Measurements from ENCODE around the gene C22orf31. TPM values are rescaled to one million over a fixed set of nuclear protein-coding genes. Genes with fewer than 3 reads are reported as not detected.
A peak's percentile ranks its signal among the peaks of the same experiment; 100 is the strongest.

C22orf31 gene
- not detected in 2 replicates for polyA plus RNA-seq (2013)

DNA sequence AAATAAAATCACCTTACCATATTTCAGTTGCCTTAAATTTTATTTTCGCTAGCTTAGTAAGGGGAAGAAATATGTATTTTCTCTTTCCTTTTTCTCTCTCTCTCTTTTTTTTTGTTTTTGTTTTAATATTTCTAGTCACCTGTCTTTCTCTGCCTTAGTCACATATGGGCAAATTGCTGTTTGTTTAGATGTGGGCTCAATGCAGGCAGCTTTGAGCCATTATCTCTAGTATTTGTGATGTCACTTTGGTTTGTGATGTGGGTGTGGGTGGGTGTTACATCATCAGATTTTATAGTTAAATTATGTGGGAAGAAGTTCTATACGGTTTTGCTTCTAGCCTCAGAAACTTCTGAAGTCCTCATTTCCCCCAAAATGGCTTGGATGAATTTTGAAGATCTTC lies at the start of gene C22orf31:
Gene C22orf31, minus strand, starts transcription at position 59 of the 400 bp plus-strand sequence. Its CDS starts 39 bp downstream, at position 20.
- no peak within 1 kb of the TSS for H3K4ac ChIP-seq (ENCODE audit: low read depth, low read length)
- H3K9me3 ChIP-seq (ENCODE audit: insufficient read depth, low read depth, low read length): peaks cover 4% of the 10 kb centered on the region
- no peaks in the 10 kb centered on the region for H3K27me3 ChIP-seq (ENCODE audit: insufficient read depth, low read length)
- no peak within 1 kb of the TSS for H3K9ac ChIP-seq (ENCODE audit: low read length)
- no peak within 1 kb of the TSS for H4K8ac ChIP-seq (ENCODE audit: low read depth, low read length)
- peaks cover 3% of the 10 kb centered on the region for H3K79me1 ChIP-seq (ENCODE audit: low read length)
- no peak within 1 kb of the TSS for H2BK12ac ChIP-seq (ENCODE audit: low read length)
- WGBS (ENCODE audit: extremely low coverage, insufficient coverage, insufficient read length): no CpG with 5 or more reads among the region's 2 CpGs
- H2BK5ac ChIP-seq (ENCODE audit: low read depth, low read length, poor library complexity): no peak within 1 kb of the TSS
- no peak within 1 kb of the TSS for H3K27ac ChIP-seq (ENCODE audit: low read depth, low read length)
- no peak within 1 kb of the TSS for H4K12ac ChIP-seq (ENCODE audit: low read depth, low read length)
- H3K4me1 ChIP-seq (ENCODE audit: control insufficient read depth in 1 of 2, insufficient read depth in 2 of 2, low read length in 2 of 2): no peaks in the 10 kb centered on the region
- peak within 1 kb of the TSS; percentile 53 for H3K14ac ChIP-seq (ENCODE audit: low read length)
- no peak within 1 kb of the TSS for H3K23ac ChIP-seq (ENCODE audit: low read length)
- H3K4me3 ChIP-seq (ENCODE audit: low read depth, low read length): no peak within 1 kb of the TSS
- H3K4me2 ChIP-seq (ENCODE audit: low read length): no peak within 1 kb of the TSS
- no peaks in the 10 kb centered on the region for H3K79me2 ChIP-seq (ENCODE audit: control insufficient read depth, insufficient read depth, low read length, poor library complexity)
- peak within 1 kb of the TSS; percentile 43 for H4K91ac ChIP-seq (ENCODE audit: low read depth, low read length)
- no peak within 1 kb of the TSS for H2AFZ ChIP-seq (ENCODE audit: insufficient read depth, low read length, poor library complexity)
- no peaks in the 10 kb centered on the region for H3K36me3 ChIP-seq (ENCODE audit: control insufficient read depth in 1 of 2, insufficient read depth in 2 of 2, low read length in 2 of 2)
- H3K18ac ChIP-seq (ENCODE audit: low read length): no peak within 1 kb of the TSS
- peak within 1 kb of the TSS; percentile 41 for H2BK120ac ChIP-seq (ENCODE audit: insufficient read depth, low read length, poor library complexity)
- H2AK5ac ChIP-seq (ENCODE audit: low read length): no peak within 1 kb of the TSS
- DNase-seq: peak; percentile 55 to 85

DNA sequence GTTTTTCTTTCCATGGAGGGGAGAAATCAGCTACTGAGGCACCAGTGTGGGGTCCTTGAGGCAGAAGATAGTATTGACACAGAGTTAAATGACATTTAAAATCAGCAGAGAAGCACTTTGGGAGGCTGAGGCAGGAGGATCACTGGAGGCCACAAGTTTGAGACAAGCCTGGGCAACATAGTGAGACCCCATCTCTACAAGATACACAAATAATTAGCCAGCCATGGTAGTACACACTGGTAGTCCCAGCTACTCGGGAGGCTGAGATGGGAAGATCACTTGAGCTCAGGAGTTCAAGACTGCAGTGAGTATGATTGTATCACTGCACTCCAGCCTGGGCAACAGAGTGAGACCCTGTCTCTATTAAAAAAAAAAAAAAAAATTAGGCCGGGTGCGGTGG lies 49.3 kb upstream of the C22orf31 start:
- Histone ChIP-seq H2AFZ (ENCODE audit: insufficient read depth, low read length, poor library complexity) (no peak overlapping the region), H3K27me3 (ENCODE audit: insufficient read depth, low read length) (no peaks in the 10 kb centered on the region), H3K36me3 (ENCODE audit: control insufficient read depth in 1 of 2, insufficient read depth in 2 of 2, low read length in 2 of 2) (no peaks in the 10 kb centered on the region), H3K79me1 (ENCODE audit: low read length) (peaks cover 2% of the 10 kb centered on the region), H2BK12ac (ENCODE audit: low read length) (no peak overlapping the region), H3K9me3 (ENCODE audit: insufficient read depth, low read depth, low read length) (peaks cover 3% of the 10 kb centered on the region), H2AK5ac (ENCODE audit: low read length) (no peak overlapping the region), H3K79me2 (ENCODE audit: control insufficient read depth, insufficient read depth, low read length, poor library complexity) (no peaks in the 10 kb centered on the region), H3K4me1 (ENCODE audit: control insufficient read depth in 1 of 2, insufficient read depth in 2 of 2, low read length in 2 of 2) (peaks cover 4 to 6% of the 10 kb centered on the region in 2 experiments), H3K4me2 (ENCODE audit: low read length) (no peak overlapping the region), H4K91ac (ENCODE audit: low read depth, low read length) (no peak overlapping the region), H3K18ac (ENCODE audit: low read length) (no peak overlapping the region), H3K23ac (ENCODE audit: low read length) (no peak overlapping the region), H3K27ac (ENCODE audit: low read depth, low read length) (no peak overlapping the region), H3K9ac (ENCODE audit: low read length) (no peak overlapping the region), H3K14ac (ENCODE audit: low read length) (no peak overlapping the region), H3K4me3 (ENCODE audit: low read depth, low read length) (no peak overlapping the region), H2BK120ac (ENCODE audit: insufficient read depth, low read length, poor library complexity) (no peak overlapping the region), H4K8ac (ENCODE audit: low read depth, low read length) (no peak overlapping the region), H3K4ac (ENCODE audit: low read depth, low read length) (no peak overlapping the region), H2BK5ac (ENCODE audit: low read depth, low read length, poor library complexity) (no peak overlapping the region), H4K12ac (ENCODE audit: low read depth, low read length) (no peak overlapping the region)
- DNase-seq: no peak
- no CpG with 5 or more reads among the region's 3 CpGs for WGBS (ENCODE audit: extremely low coverage, insufficient coverage, insufficient read length)

DNA sequence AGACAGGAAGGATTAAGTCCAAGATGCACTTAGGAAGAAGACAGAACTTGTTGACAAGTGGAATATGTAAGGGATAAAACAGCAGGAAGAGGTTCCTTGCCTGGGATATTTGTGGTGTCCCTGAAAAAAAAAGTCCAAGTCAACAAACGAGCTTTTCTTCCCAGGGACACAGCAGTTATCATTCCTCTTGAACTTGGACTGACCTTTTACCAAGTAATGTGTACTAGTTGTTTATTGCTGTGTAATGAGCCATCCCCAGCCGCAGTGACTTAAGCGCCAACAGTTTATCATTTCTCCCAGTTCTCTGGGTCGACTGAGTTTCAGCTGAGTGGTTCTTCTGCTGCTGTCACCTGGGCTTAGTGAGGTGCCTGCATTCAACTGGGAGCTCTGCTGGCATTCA lies 48.2 kb upstream of the C22orf31 start:
- no peak overlapping the region for H2BK120ac ChIP-seq (ENCODE audit: insufficient read depth, low read length, poor library complexity)
- H3K79me2 ChIP-seq (ENCODE audit: control insufficient read depth, insufficient read depth, low read length, poor library complexity): no peaks in the 10 kb centered on the region
- H3K4me3 ChIP-seq (ENCODE audit: low read depth, low read length): no peak overlapping the region
- no peak overlapping the region for H3K9ac ChIP-seq (ENCODE audit: low read length)
- peaks cover 4 to 6% of the 10 kb centered on the region in 2 experiments for H3K4me1 ChIP-seq (ENCODE audit: control insufficient read depth in 1 of 2, insufficient read depth in 2 of 2, low read length in 2 of 2)
- H3K4me2 ChIP-seq (ENCODE audit: low read length): no peak overlapping the region
- H4K91ac ChIP-seq (ENCODE audit: low read depth, low read length): no peak overlapping the region
- H3K4ac ChIP-seq (ENCODE audit: low read depth, low read length): no peak overlapping the region
- no peak overlapping the region for H3K14ac ChIP-seq (ENCODE audit: low read length)
- no peak overlapping the region for H4K8ac ChIP-seq (ENCODE audit: low read depth, low read length)
- H2AK5ac ChIP-seq (ENCODE audit: low read length): no peak overlapping the region
- WGBS (ENCODE audit: extremely low coverage, insufficient coverage, insufficient read length): no CpG with 5 or more reads among the region's 4 CpGs
- H2BK5ac ChIP-seq (ENCODE audit: low read depth, low read length, poor library complexity): no peak overlapping the region
- no peaks in the 10 kb centered on the region for H3K27me3 ChIP-seq (ENCODE audit: insufficient read depth, low read length)
- peaks cover 2% of the 10 kb centered on the region for H3K79me1 ChIP-seq (ENCODE audit: low read length)
- no peak for DNase-seq
- H3K9me3 ChIP-seq (ENCODE audit: insufficient read depth, low read depth, low read length): peaks cover 3% of the 10 kb centered on the region
- no peaks in the 10 kb centered on the region for H3K36me3 ChIP-seq (ENCODE audit: control insufficient read depth in 1 of 2, insufficient read depth in 2 of 2, low read length in 2 of 2)
- no peak overlapping the region for H2AFZ ChIP-seq (ENCODE audit: insufficient read depth, low read length, poor library complexity)
- no peak overlapping the region for H3K27ac ChIP-seq (ENCODE audit: low read depth, low read length)
- H3K23ac ChIP-seq (ENCODE audit: low read length): no peak overlapping the region
- no peak overlapping the region for H2BK12ac ChIP-seq (ENCODE audit: low read length)
- H3K18ac ChIP-seq (ENCODE audit: low read length): no peak overlapping the region
- H4K12ac ChIP-seq (ENCODE audit: low read depth, low read length): no peak overlapping the region

DNA sequence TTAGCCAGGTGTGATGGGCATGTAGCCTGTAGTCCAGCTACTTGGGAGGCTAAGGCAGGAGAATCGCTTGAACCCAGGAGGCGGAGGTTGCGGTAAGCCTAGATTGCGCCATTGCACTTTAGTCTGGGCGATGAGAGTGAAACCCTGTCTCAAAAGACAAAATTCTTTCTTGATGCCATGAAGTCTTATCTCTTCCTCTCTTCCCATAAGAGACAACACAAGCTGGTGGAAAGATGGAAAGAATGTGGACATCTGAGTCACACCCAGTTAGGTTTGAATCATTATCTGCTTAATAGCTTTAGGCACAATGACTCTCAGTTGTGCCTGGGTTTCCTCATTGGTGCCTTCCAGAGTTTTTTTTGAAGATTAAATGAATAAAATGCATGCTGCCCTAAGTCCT lies 46.5 kb upstream of the C22orf31 start:
- Histone ChIP-seq H3K79me1 (ENCODE audit: low read length) (peaks cover 2% of the 10 kb centered on the region), H3K27ac (ENCODE audit: low read depth, low read length) (no peak overlapping the region), H2BK12ac (ENCODE audit: low read length) (no peak overlapping the region), H2AFZ (ENCODE audit: insufficient read depth, low read length, poor library complexity) (no peak overlapping the region), H3K18ac (ENCODE audit: low read length) (no peak overlapping the region), H3K23ac (ENCODE audit: low read length) (no peak overlapping the region), H3K9ac (ENCODE audit: low read length) (no peak overlapping the region), H3K4ac (ENCODE audit: low read depth, low read length) (no peak overlapping the region), H3K79me2 (ENCODE audit: control insufficient read depth, insufficient read depth, low read length, poor library complexity) (no peaks in the 10 kb centered on the region), H4K8ac (ENCODE audit: low read depth, low read length) (no peak overlapping the region), H3K27me3 (ENCODE audit: insufficient read depth, low read length) (no peaks in the 10 kb centered on the region), H3K9me3 (ENCODE audit: insufficient read depth, low read depth, low read length) (peaks cover 3% of the 10 kb centered on the region), H3K4me2 (ENCODE audit: low read length) (no peak overlapping the region), H2BK5ac (ENCODE audit: low read depth, low read length, poor library complexity) (no peak overlapping the region), H2BK120ac (ENCODE audit: insufficient read depth, low read length, poor library complexity) (no peak overlapping the region), H3K36me3 (ENCODE audit: control insufficient read depth in 1 of 2, insufficient read depth in 2 of 2, low read length in 2 of 2) (no peaks in the 10 kb centered on the region), H3K4me3 (ENCODE audit: low read depth, low read length) (no peak overlapping the region), H4K12ac (ENCODE audit: low read depth, low read length) (no peak overlapping the region), H3K14ac (ENCODE audit: low read length) (no peak overlapping the region), H4K91ac (ENCODE audit: low read depth, low read length) (no peak overlapping the region), H2AK5ac (ENCODE audit: low read length) (no peak overlapping the region), H3K4me1 (ENCODE audit: control insufficient read depth in 1 of 2, insufficient read depth in 2 of 2, low read length in 2 of 2) (peaks cover 4 to 6% of the 10 kb centered on the region in 2 experiments)
- WGBS (ENCODE audit: extremely low coverage, insufficient coverage, insufficient read length): no CpG with 5 or more reads among the region's 5 CpGs
- peak; percentile 84 to 96 for DNase-seq

Measured in trophoblast cell (in vitro differentiated cells and primary cell).